Measurements from ENCODE around the gene SETD2.

Gene SETD2

DNA sequence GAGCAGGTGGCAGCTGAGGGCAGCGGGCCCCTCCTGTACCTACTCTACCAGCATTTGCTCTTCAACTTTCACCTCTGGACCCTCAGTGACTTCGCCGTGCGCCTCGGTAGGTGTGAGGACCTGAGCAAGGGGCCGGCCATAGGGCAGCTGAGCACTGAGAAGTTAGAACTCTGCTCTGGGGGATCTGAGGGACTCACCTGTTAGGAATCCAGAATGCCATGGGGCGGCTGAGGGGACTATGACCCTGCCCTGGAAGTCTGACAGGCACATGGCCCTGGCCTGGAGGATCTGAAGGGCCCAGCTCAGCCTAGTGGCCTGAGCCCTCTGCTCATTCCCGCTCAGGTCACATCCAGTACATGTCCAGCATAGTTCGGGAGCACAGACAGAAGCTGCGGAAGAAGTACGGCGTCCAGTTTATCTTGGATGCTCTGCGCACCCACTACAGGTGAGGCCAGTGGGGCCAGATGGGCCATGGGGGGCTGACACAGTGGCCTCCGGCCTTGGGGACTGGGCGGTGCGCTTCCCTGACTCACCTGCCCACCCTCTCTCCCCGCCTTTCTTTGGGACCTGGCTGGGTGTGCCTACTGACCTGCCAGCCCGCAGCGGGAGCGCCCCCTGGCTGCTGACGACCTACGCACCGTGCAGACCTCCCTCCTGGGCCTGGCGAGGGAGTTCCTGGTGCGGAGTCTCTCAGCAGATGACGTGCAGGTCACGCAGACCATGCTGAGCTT lies 165.6 kb downstream of the SETD2 start:
- peak; percentile 65 to 67 for DNase-seq (ENCODE audit: low read depth in 2 of 2)

DNA sequence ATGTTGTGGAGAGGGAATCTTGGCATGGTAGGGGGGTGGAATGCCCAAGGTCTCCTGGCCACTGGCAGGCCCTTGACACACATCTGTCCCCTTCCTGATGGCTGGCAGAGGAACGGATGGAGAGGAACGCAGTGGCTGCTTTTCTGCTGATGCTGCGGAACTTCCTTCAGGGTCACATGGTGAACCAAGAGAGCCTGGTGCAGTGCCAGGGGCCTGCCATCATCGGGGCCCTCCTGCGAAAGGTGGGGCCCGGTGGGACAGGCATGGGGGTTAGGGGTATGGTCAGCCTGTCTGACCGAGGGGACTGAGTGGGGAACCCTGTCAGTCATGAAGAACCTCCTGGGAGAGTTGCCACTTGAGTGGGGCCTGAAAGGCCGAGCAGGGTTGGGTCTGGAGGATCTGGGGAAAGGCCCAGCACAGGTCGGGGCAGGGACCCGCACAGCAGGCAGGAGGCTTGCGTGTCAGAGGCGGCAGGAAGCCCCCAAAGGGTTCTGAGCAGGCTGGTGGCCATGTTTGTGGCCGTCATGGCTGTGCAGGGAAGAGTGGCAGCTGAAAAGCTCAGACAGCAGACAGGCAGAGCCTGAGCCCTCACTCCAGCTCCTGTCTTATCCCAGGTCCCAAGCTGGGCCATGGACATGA lies 166.3 kb downstream of the SETD2 start:
- DNase-seq (ENCODE audit: low read depth in 2 of 2) = no peak

DNA sequence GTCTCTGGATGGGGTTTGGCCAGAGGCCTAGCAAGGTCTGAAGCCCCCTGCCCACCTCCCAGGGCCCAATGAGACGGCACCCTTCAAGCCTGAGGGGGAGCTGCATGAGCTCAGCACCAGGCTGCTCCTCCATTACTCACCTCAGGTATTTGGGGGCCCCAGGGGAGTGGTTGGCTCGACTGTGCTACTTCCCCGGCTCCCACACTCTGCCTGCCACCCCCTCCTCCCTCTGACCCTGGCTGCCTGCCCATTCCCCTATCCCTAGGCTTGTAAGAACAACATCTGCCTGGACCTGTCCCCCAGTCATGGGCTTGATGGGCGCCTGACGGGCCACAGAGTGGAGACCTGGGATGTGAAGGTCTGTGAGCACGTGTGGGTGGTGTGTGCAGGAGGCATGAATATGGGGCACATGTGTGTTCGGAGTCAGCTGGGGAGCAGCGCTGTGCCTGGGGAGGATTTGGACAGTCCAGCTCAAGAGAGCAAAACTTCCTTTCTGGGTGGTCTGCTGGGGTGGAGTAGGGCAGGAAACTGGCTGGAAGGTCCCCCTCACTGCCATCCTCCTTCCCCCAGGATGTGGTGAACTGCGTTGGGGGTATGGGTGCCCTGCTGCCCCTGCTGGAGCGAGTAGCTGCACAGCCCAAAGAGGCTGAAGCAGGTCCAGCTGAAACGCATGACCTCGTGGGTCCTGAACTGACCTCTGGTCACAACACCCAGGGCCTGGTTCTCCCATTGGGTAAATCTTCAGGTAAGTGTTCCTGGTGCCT lies 167.0 kb downstream of the SETD2 start:
- DNase-seq (ENCODE audit: low read depth in 2 of 2) = no peak

DNA sequence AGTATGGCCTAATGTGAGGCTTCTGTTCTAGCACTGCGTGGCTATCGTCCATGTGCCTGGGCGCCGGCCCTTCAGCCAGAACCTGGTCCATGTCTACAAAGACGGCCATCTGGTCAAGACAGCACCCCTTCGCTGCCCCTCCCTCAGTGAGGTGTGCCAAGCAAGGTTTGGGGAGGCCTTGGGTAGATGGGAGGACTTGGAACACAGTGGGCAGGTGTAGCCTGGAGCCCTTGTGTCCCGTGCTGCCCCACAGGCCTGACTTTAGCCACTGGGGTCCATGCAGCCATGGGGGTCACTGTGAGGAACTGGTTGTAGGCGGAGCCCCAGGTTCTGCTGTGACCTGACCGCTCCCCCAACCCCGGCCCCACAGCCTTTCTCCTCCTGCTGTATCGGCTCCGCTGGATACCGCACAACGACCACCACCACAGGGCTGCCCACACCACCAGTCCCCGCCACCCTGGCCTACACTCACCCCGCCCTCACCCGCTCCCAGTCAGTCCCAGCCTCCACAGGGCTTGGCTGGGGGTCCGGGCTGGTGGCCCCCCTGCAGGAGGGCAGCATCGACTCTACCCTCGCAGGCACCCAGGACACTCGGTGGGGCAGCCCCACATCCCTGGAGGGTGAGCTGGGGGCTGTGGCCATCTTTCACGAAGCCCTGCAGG lies 167.9 kb downstream of the SETD2 start:
- DNase-seq (ENCODE audit: low read depth in 2 of 2) = no peak

DNA sequence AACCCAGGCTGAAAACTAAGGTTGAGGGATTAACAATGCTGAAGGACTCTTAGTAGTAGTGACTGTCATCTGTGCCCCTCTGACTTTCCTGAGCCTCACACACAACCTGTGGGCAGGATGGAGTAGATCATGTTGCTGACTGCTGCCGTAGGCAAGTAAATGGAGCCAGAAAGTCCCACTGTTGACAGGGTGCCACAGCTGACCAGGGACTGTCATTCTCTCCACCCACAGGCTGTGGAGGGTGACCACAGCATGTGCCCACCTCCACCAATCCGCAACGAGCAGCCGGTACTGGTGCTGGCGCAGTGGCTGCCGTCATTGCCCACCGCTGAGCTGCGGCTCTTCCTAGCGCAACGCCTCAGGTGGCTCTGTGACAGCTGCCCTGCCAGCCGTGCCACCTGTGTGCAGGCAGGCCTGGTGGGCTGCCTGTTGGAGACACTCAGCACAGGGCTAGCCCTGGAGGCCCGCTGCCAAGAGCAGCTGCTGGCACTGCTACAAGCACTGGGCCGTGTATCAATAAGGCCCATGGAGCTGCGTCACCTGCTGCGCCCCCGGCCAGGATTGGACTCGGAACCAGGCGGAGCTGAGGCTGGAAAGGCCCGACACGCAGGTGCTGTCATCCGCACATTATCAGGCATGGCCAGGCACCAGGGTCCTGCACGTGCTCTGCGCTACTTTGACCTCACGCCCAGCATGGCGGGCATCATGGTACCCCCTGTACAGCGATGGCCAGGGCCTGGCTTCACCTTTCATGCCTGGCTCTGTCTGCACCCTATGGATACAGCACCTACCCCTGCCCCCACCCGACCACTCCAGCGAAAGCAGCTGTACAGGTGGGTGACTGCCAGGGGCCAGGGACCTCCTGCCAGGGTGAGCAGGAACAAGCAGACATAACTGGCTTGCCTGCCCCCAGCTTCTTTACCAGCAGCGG lies 168.8 kb downstream of the SETD2 start:
- DNase-seq (ENCODE audit: low read depth in 2 of 2) = no peak

DNA sequence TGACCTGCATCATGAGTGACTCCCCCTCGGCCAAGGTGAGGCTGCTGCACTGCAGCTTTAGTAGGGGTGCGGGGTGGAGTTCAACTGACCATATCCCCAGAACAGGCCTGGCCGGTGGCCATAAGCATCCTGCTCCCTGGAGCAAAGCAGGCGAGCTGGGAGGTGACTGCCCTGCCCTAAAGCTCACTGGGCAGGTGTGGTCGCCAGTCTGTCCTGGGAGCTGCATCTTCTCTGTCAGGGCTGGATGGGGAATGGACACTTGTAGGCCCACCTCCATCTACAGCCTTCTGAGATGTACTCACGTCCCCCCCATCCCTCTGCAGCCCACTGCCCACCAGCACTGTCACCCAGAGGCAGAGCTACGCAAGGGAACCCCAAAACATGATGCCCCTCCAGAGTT lies 169.9 kb downstream of the SETD2 start:
- no peak for DNase-seq (ENCODE audit: low read depth in 2 of 2)

DNA sequence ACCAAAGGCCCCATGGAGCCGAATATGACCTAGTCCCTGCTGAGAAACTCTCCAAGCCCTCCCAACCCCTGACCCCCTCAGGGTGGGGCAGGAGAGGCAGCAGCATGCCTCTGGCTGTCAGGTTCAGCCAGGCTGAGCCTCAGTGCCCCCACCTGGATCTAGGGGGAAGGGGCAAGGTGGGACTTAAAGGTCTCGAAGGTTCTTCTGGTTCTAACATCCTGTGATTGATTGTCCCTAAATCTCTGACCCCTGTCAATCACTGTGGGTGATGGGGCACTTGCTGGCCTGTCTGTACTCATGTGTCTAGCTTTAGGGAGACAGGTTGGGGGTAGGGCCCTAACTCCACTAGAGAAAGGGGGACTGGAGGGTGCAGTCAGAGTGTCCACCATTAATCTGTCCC lies 170.6 kb downstream of the SETD2 start:
- DNase-seq (ENCODE audit: low read depth in 2 of 2) = no peak

DNA sequence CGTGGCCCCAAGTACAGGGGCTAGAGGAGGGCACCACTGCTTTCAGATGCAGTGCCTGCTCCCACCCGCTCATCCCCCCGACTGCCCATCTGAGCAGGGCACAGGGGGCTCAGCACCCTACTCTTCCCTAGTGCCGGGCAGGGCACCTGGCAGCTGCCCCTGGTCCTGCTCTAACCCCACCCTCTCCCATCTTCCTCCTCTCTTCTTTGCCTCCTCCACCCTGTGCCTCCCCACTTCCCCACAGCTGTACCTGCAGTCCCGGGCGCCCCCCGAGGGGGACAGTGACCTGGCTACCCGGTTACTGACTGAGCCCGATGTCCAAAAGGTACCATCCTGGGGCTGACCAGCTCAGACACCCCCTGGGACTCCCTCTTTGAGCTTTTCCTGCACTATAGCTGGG lies 171.7 kb downstream of the SETD2 start:
- DNase-seq (ENCODE audit: low read depth in 2 of 2) = no peak

DNA sequence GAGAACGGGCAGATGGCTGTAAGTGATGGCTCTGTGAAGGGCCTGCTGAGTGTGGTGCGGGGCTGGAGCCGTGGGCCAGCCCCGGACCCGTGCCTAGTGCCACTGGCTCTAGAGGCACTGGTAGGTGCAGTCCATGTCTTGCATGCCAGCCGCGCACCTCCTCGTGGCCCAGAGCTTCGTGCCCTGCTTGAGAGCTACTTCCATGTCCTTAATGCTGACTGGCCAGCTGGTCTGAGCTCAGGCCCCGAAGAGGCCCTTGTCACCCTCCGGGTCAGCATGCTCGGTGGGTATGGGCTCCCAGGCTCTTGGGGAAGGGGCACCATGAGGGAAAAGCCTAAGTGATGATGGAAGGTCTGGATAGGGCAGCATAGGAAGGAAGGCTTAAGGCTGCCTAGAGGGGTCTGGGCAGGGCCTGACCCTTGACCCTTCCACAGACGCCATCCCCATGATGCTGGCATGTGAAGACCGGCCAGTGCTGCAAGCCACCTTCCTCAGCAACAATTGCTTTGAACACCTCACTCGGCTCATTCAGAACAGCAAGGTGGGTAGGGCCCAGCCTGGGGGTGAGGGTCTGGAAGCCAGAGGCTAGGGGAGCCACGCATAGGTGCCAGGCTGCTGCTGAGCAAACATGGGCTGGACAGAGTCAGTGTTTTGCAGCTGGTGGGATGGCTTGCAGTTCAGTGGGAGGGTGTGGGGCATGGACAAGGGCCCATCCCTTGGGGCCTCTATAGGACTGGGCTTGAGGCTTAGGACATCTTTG lies 172.3 kb downstream of the SETD2 start:
- no peak for DNase-seq (ENCODE audit: low read depth in 2 of 2)

DNA sequence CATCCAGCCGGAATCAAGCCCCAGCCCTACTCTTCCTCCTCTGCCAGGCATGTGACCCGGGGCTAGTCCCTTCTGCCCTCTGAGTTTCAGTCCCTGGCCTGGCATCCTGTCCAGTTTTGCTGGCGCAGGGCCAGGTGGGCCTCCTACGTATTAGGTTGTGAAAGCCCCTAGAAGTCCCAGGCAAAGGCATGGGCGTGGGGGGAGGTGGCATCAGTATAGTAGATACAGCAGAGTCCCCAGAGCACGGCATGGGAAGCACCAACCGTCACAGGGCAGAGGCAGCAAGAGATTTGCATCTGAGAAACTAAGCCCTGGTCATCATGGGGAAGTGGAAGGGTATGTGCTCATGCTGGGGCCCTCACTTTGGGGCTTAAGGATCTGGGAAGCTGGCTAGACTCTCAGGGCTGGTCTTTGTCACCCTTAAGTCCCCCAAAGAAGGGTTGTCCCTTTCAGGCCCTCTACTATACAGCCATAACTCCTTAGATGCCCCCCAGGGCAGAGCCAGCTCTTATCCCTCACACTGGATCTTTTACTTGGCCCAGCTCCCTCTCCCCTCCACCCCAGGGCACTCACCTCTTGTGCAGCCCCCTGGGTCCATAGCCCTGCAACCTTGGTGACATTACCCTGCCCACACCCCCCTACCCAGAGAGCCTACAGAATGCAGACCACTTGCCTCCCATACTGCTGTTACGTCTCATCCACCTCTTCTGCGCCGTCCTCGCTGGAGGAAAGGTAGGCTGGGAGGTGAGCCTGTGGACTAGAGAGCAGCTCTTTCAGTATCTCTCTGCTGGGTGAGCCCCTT lies 173.1 kb downstream of the SETD2 start:
- DNase-seq (ENCODE audit: low read depth in 2 of 2) = no peak

DNA sequence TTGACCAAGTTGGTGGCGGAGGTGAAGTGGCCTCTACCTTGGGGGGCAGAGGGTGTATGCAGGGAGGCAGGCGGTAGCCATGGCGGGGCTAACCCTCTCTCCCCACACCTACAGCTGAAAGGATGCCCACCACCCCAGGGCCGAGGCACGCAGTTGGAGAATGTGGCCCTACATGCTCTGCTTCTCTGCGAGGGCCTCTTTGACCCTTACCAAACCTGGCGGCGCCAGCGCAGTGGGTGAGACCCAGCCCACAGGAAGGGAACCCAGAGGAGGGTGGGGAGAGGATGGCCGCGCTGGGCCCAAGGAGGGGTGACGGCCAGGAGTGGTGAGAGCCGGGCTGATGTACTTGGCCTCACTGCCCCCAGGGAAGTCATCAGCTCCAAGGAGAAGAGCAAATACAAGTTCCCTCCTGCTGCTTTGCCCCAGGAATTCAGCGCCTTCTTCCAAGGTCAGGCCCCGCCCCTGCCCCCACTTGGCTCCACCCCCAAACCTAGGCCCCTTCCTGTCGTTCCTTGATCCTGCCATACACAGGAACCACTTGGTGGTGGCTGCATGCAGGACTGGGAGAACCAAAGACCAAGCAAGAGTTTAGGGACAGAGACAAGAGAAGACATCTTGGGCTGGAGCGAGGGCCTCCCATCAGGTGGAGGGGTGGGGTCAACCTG lies 174.6 kb downstream of the SETD2 start:
- no peak for DNase-seq (ENCODE audit: low read depth in 2 of 2)

DNA sequence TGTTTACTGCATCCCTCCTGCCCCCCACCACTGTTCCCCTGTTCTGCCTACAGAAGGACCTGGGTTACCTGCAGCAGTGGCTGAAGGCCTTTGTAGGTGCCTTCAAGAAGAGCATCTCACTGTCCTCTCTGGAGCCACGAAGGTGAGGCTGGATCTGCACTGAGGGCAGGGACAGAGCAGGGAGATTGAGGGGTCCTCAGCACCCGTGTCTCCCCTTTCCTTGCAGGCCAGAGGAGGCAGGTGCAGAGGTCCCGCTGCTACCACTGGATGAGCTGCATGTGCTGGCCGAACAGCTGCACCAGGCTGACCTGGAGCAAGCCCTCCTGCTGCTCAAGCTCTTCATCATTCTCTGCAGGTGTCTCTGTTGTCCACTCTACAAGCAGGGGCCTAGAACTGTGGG lies 175.3 kb downstream of the SETD2 start:
- no peak for DNase-seq (ENCODE audit: low read depth in 2 of 2)

DNA sequence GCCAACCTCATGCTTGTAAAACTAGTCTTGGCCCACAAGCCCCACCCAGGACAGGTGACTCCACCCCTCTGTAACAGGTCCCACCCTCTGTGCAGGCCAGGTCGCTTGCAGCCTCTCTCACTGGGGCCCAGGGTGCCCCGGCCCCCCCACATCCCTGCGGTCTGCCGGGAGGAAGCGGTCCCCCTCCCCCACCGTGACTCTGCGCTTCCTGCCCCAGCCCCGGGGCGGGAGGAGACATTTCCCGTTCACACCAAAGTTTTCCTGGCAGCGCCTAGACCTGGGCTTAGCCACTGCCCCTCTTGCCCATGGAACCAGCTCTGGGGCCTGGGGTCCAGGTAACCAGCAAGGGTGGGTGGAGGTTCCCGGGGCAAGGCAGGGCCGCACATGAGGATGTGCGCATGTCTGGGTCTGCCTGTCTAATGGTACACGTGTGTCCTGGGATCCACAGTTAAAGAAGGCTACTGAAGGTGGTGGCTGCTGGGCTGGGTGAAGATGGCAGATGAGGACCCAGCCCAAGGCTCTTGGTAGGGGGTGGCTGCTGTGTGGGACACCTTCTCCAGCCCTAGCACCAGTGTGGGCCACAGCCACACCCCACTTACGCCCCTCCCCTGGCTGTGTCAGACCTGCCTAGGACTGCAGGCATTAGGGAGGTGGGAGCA lies 176.0 kb downstream of the SETD2 start:
- DNase-seq (ENCODE audit: low read depth in 2 of 2) = peak; percentile 76 to 78

DNA sequence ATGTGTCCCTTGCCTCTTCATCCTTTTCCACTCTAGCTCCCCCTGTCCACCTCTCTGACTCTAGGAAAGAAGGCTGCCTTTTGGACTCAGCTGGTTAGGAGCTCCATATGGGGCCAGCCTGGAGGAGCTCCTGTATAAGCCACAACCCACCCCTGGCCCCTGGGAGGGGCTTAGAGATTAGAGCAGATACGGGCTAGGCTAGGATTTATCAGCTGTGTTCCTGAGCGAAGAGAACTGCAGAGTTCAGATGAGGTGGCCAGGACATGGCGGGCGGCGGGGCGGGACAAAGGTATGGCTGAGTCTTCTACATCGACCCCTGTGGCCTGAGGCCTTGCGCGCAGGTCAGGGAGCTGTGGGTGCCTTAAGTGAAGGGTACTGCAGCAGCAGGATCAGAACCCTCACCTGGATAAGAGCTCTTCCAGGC lies 176.6 kb downstream of the SETD2 start:
- no peak for DNase-seq (ENCODE audit: low read depth in 2 of 2)

DNA sequence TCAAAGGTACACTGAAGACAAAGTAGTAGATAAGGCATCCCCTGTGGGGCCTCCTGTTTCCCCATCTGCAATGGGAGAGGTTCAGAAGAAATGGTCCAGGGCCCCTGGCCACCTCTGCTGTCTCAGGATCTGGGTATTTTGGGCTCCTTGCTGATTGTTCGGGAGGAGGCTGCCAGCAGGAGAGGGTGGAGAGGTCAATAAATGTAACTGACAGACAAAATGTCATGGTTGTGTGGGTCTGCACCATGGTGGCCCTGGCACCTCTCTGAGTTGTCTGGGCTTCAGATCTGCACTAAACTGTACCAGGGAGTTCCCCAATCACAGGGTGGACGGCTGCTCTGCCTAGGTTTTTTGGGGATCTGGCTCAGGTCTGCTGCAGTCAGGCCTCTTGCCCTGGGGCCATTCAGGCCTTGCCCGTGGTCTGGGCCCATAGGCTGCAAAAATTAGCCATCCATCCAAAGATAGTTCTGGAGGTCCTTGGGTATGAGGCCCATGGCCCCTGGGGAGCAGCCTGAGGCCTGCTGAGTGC lies 177.1 kb downstream of the SETD2 start:
- no peak for DNase-seq (ENCODE audit: low read depth in 2 of 2)

DNA sequence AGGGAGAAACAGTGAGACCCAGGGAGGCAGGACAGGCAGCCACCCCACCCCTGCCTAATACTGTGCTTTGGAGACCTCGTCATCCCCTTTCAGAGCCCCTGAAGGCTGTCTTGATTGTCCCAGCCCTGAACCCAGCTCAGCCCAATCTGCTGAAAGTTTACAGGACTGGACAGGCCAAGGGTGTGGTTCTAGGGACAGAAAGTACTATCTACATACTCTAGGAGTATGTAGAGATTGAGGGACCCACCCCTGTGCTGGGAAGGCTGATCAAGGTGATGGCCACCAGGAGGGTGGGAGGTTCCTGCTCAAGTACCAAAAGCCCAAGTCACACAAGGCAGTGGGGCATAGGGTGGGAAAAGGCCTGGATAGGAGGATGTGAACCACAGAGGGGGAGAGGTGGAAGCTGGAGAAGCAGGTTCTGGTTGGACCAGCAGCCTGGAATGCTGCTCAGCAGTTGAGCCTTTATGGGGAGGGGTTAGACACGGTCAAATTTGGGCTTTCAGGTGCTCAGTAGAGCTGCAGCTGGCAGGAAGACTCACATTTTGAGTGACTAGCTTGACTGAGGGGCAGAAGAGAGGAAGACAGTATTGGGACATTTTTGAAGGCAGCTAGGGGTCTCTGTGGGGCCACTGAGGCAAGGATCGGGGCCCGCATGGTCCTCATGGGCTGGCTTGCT lies 177.7 kb downstream of the SETD2 start:
- DNase-seq (ENCODE audit: low read depth in 2 of 2) = no peak

DNA sequence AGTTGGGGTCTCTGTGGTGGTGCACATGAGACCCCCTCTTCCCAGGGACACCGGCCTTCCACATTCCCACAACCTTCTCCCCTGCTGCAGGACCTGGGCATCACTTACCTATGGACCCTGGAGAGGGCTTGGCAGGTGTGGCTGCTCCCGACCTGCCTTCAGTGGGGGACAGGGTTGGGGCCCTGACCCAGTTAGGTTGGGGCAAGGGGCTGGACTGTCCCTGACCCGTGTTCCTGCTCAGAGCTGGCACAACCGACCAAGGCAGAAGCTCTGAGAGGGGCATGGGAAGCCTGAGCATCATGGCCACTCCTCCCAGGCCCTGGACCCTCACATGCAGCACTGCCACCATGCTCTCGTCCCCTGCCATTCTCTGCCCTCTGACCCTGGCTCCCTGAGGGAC lies 178.3 kb downstream of the SETD2 start:
- no peak for DNase-seq (ENCODE audit: low read depth in 2 of 2)

Measured in stimulated activated CD8-positive, alpha-beta memory T cell treated with anti-CD3 and anti-CD28 coated beads, Interleukin-2, amount 100 ng/mL, for 48 hours (primary cell).